Thyroid gland (tissue), 4 donors: Measurements from ENCODE around the gene NHLH2.

Experiments
- POLR2A ChIP-seq, 2 donors: fragments of 450-650 bp; IDR thresholded peaks; one replicate each; pipeline ENCODE4 v1.6.1; 2017; ENCODE audit warnings: antibody characterized with exemption in 2 of 2, mild to moderate bottlenecking in 2 of 2, moderate library complexity in 1 of 2
- TF ChIP-seq, protein P1 (sequence below), 6 experiments: fragments of 200-600 bp in 3 of 6; fragments of 450-650 bp in 3 of 6; sonication (generic) in 3 of 6; IDR thresholded peaks; one replicate each; pipeline ENCODE4 v1.5.1; 2016 to 2019; ENCODE audit warnings: antibody characterized with exemption in 6 of 6, mild to moderate bottlenecking in 2 of 6, inconsistent platforms in 1 of 6, moderate library complexity in 1 of 6

DNA sequence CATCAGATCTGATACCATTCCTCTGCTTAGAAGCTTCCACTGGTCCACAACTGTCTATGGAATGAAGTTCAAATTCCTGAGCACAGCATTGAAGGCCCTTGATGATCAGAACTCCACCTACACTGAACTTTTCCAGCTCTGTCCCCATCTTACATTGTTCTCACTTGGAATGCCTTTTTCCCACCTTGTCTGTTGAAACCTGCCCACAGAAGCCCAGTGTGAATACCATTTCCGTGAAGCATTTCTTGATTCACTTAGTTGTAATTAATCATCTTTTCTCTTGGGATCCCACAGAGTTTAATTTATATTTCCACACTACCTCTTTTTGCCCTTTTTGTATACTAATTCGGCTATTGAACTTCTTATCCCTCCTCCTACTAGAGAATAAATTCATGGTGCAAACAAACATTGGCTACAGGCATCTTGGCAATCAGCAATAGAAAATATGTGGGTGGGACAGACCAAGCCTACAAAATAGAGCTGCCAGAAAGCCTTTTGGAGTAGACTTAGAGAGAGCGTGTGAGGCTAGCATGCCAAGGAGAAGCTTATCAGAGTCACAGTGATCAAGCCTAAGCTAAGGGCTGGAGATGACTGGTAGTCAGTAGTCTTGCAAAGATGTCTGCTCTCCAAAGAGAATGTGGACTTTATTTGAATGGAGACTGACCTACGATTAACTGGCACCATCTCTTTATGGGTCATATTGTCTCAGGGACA, 26.1 kb downstream of the NHLH2 start:
- TF ChIP-seq, protein P1, sequence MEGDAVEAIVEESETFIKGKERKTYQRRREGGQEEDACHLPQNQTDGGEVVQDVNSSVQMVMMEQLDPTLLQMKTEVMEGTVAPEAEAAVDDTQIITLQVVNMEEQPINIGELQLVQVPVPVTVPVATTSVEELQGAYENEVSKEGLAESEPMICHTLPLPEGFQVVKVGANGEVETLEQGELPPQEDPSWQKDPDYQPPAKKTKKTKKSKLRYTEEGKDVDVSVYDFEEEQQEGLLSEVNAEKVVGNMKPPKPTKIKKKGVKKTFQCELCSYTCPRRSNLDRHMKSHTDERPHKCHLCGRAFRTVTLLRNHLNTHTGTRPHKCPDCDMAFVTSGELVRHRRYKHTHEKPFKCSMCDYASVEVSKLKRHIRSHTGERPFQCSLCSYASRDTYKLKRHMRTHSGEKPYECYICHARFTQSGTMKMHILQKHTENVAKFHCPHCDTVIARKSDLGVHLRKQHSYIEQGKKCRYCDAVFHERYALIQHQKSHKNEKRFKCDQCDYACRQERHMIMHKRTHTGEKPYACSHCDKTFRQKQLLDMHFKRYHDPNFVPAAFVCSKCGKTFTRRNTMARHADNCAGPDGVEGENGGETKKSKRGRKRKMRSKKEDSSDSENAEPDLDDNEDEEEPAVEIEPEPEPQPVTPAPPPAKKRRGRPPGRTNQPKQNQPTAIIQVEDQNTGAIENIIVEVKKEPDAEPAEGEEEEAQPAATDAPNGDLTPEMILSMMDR (IDR thresholded peaks at IDR 0.05): no peak
- no peak for TF ChIP-seq POLR2A (IDR thresholded peaks at IDR 0.05)
